ENCODE data around the gene TRERF1. TPM values are rescaled to one million over a fixed set of nuclear protein-coding genes. Genes with fewer than 3 reads are reported as not detected.

TRERF1 gene
- total RNA-seq, 1 donor from 2014 or later: 3.8 TPM

DNA sequence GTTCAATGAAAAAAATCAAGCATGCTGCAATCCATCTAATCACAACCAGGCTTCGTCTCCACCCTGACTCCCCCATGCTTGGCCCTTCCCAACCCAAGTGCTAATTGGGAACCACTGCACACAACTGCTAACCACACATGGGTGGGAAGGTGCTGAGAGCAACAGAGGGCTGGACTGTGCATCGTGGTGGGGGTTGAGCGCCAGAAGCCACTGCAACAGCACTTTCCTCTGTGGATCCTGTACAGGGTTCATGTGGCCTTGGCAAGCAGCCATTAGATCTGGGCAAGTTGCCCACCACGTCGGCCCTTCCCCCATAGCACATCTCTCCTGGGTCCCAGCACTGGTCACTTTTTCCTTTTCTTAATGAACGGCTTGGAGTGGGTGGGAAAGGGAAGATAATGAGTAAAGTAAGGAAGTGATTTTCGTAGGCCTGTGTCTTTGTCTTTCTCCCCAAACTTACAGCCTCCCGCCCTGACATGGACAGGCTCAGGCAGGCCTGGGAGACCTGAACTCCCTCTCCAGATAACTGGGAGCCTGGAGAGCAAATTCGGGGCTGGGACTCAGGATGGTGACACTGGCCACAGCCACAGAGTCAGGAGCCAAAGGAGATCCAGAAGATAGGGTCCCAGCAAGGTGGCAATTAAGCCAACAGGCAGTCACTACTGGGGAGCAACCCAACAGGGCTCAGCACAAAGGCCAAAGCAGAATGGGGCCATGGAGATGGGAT is 199.7 kb downstream of the TRERF1 start:
- no peak for DNase-seq

DNA sequence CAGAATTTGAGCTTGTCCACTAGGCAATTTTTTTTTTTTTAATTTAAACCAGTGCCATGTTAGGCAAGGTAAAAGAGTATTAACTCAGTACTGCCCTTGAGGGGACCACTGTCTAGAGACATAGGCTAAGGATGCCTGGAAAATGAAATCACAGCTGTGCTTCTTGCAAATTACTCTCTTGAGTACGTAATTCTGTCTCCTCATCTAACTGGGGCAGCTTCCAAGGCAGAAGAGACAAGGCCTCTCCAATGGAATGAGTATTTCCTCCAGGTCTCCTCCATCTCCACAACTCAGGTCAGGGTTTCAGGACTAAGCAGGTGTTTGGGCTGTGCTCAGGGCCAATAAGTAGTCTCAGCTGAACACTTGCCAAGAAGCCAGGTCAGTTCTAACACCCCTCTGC is 200.2 kb downstream of the TRERF1 start:
- ATAC-seq (no peak), DNase-seq (no peak)
- Histone ChIP-seq H3K4me3 (no peak overlapping the region), H3K4me1 (peaks cover 5% of the 10 kb centered on the region), H3K27me3 (no peaks in the 10 kb centered on the region), H3K9me3 (no peaks in the 10 kb centered on the region), H3K27ac (no peak overlapping the region), H3K36me3 (peaks cover 12% of the 10 kb centered on the region)
- TF ChIP-seq, protein P1, sequence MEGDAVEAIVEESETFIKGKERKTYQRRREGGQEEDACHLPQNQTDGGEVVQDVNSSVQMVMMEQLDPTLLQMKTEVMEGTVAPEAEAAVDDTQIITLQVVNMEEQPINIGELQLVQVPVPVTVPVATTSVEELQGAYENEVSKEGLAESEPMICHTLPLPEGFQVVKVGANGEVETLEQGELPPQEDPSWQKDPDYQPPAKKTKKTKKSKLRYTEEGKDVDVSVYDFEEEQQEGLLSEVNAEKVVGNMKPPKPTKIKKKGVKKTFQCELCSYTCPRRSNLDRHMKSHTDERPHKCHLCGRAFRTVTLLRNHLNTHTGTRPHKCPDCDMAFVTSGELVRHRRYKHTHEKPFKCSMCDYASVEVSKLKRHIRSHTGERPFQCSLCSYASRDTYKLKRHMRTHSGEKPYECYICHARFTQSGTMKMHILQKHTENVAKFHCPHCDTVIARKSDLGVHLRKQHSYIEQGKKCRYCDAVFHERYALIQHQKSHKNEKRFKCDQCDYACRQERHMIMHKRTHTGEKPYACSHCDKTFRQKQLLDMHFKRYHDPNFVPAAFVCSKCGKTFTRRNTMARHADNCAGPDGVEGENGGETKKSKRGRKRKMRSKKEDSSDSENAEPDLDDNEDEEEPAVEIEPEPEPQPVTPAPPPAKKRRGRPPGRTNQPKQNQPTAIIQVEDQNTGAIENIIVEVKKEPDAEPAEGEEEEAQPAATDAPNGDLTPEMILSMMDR (IDR thresholded peaks at IDR 0.05): no peak
- intact Hi-C loops (cut with DNase I): no loop called here

More for the DNA sequence above, 199.7 kb downstream of the TRERF1 start:
- Histone ChIP-seq H3K36me3 (peaks cover 12% of the 10 kb centered on the region), H3K9me3 (no peaks in the 10 kb centered on the region), H3K4me1 (peaks cover 5% of the 10 kb centered on the region), H3K27ac (no peak overlapping the region), H3K4me3 (no peak overlapping the region), H3K27me3 (no peaks in the 10 kb centered on the region)
- ATAC-seq: peak; percentile 60
- intact Hi-C loops (cut with DNase I): no loop called here
- TF ChIP-seq, protein P1 (IDR thresholded peaks at IDR 0.05): no peak

DNA sequence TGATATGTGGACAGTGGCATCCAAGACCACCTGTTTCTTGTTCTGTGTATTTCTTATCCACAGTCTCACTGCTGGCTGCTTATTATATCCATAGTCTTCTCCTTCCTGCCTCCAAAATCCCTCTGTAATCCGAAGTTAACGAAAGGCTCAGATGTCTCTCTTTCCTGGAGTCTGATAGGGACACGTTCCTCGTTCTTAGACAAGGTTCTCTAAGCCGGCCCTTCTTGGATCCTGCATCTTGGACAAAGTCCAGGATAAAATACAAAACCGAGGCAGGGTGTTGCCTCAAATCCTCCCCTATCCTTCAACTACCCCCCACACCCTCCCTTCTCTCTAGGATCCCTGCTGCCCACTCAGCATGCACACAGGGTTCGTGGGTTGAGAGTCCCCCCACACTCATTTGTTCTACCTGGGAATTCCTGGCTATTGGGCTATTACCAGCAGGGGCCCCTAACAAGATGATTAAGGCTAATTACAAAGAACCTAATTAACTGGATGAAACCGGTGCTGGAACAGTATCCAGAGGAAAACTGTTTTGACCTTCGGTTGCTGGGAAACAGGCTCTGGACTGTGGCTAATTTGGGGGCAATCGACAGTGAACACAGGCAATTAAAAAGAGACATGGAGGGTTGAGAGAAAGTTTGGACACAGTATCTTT is 201.3 kb downstream of the TRERF1 start:
- intact Hi-C loops (cut with DNase I): no loop called here
- no peak for ATAC-seq
- no peak overlapping the region for H3K27ac ChIP-seq
- peaks cover 11% of the 10 kb centered on the region for H3K36me3 ChIP-seq
- peaks cover 5% of the 10 kb centered on the region for H3K4me1 ChIP-seq
- TF ChIP-seq, protein P1 (IDR thresholded peaks at IDR 0.05): no peak
- no peak for DNase-seq
- no peaks in the 10 kb centered on the region for H3K9me3 ChIP-seq
- no peak overlapping the region for H3K4me3 ChIP-seq
- no peaks in the 10 kb centered on the region for H3K27me3 ChIP-seq

DNA sequence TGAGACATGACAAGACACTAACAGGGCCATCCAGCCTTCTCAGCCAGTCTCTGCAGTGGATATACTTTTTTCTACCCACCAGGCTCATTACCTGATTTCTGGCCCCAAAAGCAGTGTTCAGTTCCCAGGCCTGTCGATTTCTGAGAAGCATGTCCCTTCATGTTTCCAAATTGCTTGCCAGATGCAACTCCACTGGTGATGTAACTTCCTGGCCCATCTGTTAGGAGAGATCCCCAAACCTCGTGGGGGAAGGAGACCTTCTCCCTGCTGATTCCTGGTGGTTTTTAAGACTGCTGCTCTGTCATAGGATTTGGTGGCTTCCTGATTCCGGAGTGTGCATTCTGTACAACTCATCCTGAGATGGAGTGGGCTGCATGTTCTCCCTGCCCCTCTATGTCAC is 202.4 kb downstream of the TRERF1 start:
- ATAC-seq (peak; percentile 20), DNase-seq (no peak)
- no peaks in the 10 kb centered on the region for H3K27me3 ChIP-seq
- no peak overlapping the region for H3K4me3 ChIP-seq
- TF ChIP-seq, protein P1 (IDR thresholded peaks at IDR 0.05): no peak
- intact Hi-C loops (cut with DNase I): no loop called here
- H3K4me1 ChIP-seq: peaks cover 5% of the 10 kb centered on the region
- peaks cover 3% of the 10 kb centered on the region for H3K36me3 ChIP-seq
- no peak overlapping the region for H3K27ac ChIP-seq
- H3K9me3 ChIP-seq: no peaks in the 10 kb centered on the region

DNA sequence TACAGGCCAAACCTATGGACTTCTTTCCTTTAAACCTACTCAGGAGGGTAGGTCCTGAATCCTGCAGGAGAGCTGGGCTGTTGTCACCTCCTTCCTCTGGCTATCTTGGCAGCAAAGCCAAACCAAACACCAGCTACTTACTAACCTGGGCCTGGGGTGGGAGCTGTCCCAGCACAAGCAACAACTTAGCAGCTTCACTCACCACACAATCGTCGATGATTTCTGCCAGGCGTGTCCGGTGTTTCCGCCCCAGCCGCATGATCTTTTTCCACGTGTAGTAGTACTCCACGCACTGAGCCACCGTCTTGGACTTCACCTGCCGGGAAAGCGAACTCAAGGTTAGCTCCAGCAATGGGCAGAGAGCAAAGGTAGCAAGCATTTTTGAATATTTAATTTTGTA is 208.7 kb downstream of the TRERF1 start:
- H3K4me1 ChIP-seq: no peaks in the 10 kb centered on the region
- no peak for DNase-seq
- no peaks in the 10 kb centered on the region for H3K27me3 ChIP-seq
- no peak overlapping the region for H3K4me3 ChIP-seq
- no peaks in the 10 kb centered on the region for H3K9me3 ChIP-seq
- intact Hi-C loops (cut with DNase I): no loop called here
- H3K27ac ChIP-seq: no peak overlapping the region
- TF ChIP-seq, protein P1 (IDR thresholded peaks at IDR 0.05): no peak
- H3K36me3 ChIP-seq: peaks cover 23% of the 10 kb centered on the region
- no peak for ATAC-seq

Measured in upper lobe of right lung (tissue), 1 donor.